Left hindlimb (tissue), 1 donor: ENCODE measurements around the gene ANTXR2.

Source experiments
- DNase-seq: peaks from one replicate; pipeline ENCODE4 v3.0.0-alpha.2; 2018

Gene ANTXR2

DNA sequence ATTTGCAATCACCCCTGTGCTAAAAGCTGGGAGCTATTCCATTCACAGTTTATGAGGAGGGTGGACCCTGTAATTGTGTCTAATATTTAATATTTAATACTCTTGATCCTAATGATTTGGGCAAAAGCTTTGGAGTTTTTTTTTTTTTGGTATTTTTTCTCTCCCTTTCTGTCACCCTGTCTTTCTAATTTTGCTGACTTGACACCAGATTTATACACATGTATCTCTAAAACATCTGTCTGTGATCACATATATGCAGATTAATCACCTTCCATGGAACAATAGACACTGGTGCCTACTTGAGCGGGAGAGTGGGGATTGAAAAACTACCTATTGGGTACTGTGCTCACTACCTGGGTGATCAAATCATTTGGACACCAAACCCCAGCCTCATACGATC lies 18.7 kb upstream of the ANTXR2 start:
- no peak for DNase-seq

DNA sequence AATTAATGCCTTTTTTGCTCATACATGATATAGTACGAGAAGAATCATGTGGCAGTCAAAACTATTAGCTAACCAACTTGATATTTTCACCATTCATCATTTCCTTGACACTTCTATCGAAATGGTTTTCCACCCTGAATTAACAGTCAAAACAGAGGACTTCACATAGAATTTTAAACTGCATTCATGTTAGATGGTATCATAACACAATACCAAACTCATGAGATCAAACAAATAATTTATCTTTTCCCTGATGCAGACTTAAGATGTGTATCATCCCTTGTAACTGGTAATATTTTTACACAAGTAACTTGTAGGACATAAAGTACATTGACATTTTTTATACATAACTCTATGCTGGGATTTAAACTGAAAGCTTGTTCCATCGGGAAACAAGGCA lies 18.2 kb upstream of the ANTXR2 start:
- no peak for DNase-seq

DNA sequence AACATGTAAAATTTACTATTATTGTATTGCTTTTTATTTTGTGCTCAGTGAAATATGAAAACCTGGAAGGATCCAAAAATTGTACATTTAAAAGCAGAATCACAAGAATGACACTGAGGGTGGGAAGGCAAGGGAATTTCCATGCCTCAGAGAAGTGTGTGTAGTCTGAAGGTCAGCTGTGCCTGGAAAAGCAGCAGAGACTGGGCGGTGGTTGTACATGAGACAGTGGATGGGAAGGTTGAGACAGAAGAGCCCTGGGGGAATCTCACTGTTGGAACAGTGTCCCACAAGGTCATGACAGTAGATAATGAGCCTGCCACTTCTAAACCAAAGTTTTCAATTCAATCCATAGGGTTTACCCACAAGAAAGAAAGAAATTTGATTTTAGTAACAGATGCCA lies 17.1 kb upstream of the ANTXR2 start:
- no peak for DNase-seq

DNA sequence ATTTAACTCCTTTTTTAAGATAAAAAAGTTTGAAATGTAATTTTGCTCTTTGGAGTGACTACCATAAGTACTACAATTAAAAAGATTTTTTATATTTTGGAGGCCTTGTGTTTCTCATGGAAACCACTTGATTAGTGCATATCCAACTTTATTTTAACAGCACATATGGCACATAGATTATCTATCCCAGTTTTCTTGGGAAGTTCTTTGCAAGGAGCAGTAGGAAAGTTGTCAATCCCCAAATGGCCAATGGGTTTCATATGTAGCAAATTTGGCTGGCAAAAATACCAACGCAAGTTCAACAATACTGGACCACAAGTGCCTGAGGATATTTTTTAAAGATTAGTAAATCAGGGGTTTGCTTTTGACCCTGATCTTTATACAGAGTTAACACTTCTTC lies 15.4 kb upstream of the ANTXR2 start:
- no peak for DNase-seq

- no peak for DNase-seq
Observed at GRCh38 chr4:80086296-80086695, 13.3 kb upstream of the ANTXR2 start.

- no peak for DNase-seq
Observed at GRCh38 chr4:80085081-80085480, 12.1 kb upstream of the ANTXR2 start.

DNA sequence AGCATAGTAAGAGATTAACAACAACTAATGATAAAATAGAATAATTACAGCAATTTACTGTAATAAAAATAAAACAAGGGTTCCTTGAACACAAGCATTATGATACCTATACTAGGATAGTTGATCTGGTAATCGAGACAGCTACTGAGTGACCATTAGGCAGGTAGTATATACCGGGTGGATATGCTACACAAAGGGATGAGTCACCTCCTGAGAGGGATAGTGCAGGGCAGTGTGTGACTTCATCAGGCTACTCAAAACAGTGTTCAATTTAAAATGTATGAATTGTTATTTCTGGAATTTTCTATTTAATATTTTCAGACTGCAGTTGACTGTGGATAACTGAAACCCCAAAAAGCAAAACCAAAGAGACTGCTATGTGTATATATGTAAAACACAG lies 9.7 kb upstream of the ANTXR2 start:
- DNase-seq = no peak

DNA sequence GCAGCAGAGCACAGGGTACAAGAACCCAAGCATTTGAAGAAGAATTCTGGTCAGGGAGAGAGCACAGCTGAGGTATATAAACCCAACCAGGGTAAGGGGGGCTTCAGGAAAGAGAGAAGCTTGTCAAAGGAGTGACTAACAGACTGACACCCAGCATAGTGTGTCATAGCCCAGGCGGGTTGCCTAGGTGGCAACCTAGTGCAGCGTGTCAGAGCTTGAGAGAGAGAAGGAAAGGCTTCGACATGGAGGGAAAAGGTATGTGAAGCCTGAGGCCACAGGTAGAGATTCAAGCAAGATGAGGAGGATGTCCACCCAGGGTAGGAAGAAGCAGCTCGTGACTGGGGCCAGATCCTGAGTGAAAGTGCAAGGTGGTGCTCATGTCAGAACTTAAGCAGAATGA lies 8.5 kb upstream of the ANTXR2 start:
- DNase-seq = no peak

DNA sequence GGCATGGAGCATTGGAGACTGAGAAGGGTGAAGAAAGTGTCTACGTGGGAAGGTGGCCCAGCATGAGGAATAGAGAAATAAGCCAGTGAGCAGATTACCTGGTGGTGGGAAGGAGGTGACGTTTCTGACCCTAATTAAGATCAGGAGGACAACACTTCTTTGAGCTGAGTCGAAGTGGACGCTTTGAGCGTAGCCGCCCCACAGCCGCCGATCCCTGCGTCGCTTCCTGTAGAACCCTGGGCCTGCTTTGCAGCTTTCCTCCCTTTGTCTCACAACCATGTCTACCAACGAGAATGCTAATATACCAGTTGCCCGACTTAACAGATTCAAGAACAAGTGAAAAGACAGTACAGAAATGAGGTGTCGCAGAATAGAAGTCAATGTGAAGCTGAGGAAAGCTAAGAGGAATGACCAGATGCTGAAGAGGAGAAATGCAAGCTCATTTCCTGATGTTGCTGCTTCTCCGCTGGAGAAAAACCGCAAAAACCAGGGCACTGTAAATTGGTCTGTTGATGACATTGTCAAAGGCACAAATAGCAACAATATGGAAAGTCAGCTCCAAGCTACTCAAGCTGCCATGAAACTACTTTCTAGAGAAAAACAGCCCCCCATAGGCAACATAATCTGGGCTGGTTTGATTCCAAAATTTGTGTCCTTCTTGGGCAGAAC lies 6.4 kb upstream of the ANTXR2 start:
- DNase-seq = no peak

GRCh38 chr4:80078346-80079092 lies 5.5 kb upstream of the ANTXR2 start:
- DNase-seq = no peak

DNA sequence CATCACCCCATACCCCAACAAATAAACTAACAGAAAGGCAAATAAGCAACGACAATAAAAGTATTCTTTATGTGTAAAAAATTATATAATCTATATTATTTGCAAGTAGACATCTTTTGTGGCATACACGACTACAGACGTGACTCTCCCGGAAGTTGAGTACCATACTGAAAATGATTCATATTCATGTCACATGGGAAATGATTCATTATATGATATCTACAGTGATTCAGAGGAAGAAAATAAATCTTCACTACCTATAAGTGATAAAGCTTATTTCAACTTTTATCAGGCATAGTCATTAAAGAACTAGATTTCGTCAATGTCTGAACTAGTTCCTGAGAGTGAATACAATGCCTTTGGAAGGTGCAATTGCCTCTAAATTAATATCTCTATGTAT lies 4.6 kb upstream of the ANTXR2 start:
- DNase-seq = no peak

DNA sequence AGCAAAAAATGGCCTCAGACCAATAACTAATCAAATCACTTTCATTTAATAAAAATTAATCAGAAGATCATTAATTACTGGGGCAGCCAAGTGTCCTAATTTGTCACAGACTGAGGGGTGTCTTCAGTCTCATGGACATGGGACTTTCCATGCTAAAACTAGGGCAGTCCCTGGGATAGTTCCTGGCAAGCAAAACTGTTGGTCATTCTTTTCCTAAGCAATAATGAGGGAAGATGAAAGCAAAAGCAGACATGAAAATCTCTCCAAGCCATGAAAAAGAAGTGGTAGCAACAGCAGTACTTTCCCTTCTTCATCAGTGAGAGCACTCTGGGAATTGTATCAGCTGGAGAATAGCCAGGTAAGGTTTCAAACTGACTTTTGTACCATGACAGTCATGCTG lies 3.7 kb upstream of the ANTXR2 start:
- DNase-seq = no peak

DNA sequence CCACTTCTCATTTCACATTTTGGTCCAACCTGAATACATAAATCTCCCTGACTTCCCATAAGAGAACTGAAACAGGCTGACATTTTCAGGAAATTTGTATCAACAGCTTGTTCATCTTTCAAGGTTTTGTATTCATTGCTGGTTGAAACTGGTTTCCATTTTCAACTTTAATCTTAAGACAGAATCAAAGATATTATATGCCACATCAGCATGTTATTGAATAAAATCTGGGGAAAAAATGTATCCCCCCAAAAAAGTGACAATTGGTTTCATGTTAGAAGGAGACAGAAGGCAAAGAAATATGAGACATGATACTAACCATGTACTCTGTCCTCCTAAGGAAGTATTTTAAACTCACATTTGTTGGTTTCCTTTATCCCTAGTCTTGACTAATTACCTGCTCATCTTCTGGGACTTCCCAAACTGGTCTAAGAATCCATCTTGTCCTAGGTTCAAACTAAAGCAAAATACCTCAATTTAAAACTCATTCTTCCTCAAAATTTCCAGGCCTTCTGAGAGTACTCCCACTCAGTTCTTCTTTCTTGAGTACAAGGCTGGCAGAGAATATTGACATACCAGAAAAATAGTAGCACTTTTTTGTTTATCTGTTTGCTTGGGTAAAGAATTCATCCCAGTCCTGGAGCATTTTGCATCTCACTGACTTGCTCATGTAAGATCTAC lies 3.1 kb upstream of the ANTXR2 start:
- DNase-seq = no peak

- DNase-seq = no peak
Observed at GRCh38 chr4:80074651-80075050, 1.6 kb upstream of the ANTXR2 start.

GRCh38 chr4:80074069-80074468 lies 1.0 kb upstream of the ANTXR2 start:
- no peak for DNase-seq

GRCh38 chr4:80073473-80074008 lies 512 bp upstream of the ANTXR2 start:
- DNase-seq = no peak

DNA sequence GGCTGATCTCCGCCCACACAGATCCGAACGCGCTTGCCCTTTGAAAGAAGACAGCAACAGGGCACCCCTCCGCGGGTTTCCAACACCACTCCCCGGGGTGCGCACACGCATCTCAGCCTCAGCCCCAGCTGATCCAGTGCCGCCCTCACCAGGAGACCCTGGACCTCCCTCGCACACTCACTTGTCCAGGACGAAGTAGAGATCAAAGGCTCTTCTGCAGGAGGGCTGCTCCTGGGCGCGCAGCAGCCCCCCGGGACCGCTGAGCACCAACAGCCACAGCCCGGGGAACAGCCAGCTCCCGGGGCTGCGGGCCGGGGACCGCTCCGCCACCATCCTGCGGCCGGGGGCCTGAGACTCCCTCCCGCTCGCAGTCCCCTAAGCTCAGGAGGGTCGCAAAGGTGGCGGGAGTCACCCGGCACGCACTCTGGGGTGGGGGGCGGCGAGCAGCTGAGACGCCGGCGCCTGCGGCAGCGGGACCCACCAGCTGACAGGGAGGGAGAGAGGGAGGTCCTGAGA lies 743 bp downstream of the ANTXR2 start:
- DNase-seq = peak; percentile 64

DNA sequence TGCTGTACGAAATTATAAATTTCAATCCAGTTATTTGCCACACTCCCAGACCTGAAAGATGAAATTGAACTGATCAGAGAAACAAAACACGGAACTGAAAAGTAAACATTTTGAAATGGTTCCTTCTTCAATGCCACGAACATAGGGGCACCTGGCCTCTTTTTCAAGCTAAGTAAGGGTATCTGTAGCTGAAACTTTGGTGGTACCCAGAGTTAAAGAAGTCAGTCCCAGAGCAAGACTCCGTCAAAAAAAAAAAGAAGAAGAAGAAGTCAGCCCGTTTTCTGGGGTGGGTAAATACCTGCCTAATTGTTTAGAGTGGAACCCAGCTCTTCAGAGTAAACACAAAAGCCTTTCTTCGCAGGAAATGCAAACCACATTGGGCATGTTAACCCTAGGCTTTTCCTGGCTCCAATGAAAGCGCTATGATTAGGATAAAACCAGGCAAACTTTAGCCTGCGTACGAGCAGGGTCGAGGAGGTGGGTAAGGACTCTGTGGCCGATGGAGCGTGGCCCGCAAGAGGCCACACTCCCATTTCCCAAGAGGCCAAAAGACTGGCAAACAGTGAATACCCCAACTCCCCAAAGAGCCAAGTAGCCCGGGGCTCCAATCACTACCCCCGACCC lies 1.3 kb downstream of the ANTXR2 start:
- peak; percentile 31 for DNase-seq

DNA sequence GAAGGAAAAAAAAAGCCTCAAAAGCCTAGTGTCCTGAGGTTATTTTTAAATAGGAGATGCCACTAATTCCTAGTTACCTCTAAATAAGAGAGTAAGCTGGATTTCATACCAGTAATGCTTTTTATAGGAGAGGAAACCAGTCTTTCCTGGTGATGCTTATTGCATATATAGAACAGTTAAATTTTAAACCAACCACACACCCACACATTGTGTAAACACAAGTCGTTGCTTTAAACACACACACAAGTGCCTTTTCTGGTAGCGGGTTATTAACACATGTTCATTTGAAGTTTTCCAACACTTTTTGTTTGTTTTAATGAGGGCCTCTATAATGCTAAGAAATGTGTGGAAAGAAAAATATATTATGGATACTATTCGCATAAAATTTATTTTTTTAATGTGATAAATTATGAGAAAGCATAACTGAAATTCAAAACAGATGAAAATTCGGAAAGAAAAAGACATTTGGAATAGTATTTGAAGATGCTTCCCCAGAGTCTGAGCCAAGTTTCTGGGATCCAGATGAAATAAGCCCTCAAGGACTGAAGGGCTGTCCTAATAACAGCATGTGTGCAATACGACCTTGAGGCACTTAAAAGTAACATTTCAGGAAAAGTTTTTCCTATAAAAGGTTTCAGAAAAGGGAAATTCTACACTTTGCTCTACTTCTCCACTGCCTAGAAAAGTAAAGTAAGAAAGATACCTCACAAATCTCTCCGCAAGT lies 2.0 kb downstream of the ANTXR2 start:
- DNase-seq = no peak

GRCh38 chr4:80069837-80070731 lies 2.9 kb downstream of the ANTXR2 start:
- DNase-seq = no peak

- DNase-seq = no peak
Observed at GRCh38 chr4:80069108-80069836, 3.8 kb downstream of the ANTXR2 start.
